ENCODE data around the gene SLC6A19. TPM values are rescaled to one million over a fixed set of nuclear protein-coding genes. Genes with fewer than 3 reads are reported as not detected.

Gene SLC6A19
- total and polyA plus RNA-seq, 9 donors, result 0.08 to 1.5 TPM; not detected in 7

- Histone ChIP-seq H3K36me3 (no peaks in the 10 kb centered on the region), H3K27ac (no peak overlapping the region), H3K27me3 (peaks cover 4% of the 10 kb centered on the region), H3K9me3 (no peaks in the 10 kb centered on the region), H3K4me1 (ENCODE audit: insufficient read depth) (no peaks in the 10 kb centered on the region), H3K4me3 (no peak overlapping the region)
- TF ChIP-seq POLR2A (IDR thresholded peaks at IDR 0.05) (no peak), CTCF (IDR thresholded peaks at IDR 0.05) (no peak), EP300 (IDR thresholded peaks at IDR 0.05) (no peak)
- intact Hi-C loops (cut with DNase I), result no loop called here
- WGBS, 3 donors, result 60 to 65% (median 63%) methylated on average over 11 of the region's 11 CpGs
- DNase-seq, result no peak
Measured at GRCh38 chr5:1159341-1159675, 42.1 kb upstream of the SLC6A19 start.

- intact Hi-C loops (cut with DNase I), result loop anchor here in 2 of 4 donors (10.0 kb wide), 2 partner anchors 235 to 485 kb away; no protein-coding TSS in a partner anchor
- TF ChIP-seq CTCF (IDR thresholded peaks at IDR 0.05) (no peak), POLR2A (IDR thresholded peaks at IDR 0.05) (no peak), EP300 (IDR thresholded peaks at IDR 0.05) (no peak)
- DNase-seq, result no peak
- Histone ChIP-seq H3K4me1 (ENCODE audit: insufficient read depth) (no peaks in the 10 kb centered on the region), H3K36me3 (no peaks in the 10 kb centered on the region), H3K4me3 (no peak overlapping the region), H3K27me3 (no peaks in the 10 kb centered on the region), H3K27ac (no peak overlapping the region), H3K9me3 (no peaks in the 10 kb centered on the region)
- 68 to 77% (median 69%) methylated on average over 4 of the region's 4 CpGs for WGBS, 3 donors
Measured at GRCh38 chr5:1159774-1160406, 41.5 kb upstream of the SLC6A19 start.

- Histone ChIP-seq H3K4me3 (no peak overlapping the region), H3K27ac (no peak overlapping the region), H3K9me3 (no peaks in the 10 kb centered on the region), H3K4me1 (ENCODE audit: insufficient read depth) (no peaks in the 10 kb centered on the region), H3K36me3 (no peaks in the 10 kb centered on the region), H3K27me3 (no peaks in the 10 kb centered on the region)
- DNase-seq, result no peak
- TF ChIP-seq EP300 (IDR thresholded peaks at IDR 0.05) (no peak), POLR2A (IDR thresholded peaks at IDR 0.05) (no peak), CTCF (IDR thresholded peaks at IDR 0.05) (no peak)
- intact Hi-C loops (cut with DNase I), result loop anchor here in 2 of 4 donors (10.0 kb wide), 2 partner anchors 236 to 486 kb away; no protein-coding TSS in a partner anchor
- WGBS, 3 donors, result 80 to 85% (median 83%) methylated on average over 23 of the region's 23 CpGs
Measured at GRCh38 chr5:1161108-1161832, 40.1 kb upstream of the SLC6A19 start.

GRCh38 chr5:1161833-1162229, 39.6 kb upstream of the SLC6A19 start:
- Histone ChIP-seq H3K27ac (no peak overlapping the region), H3K27me3 (no peaks in the 10 kb centered on the region), H3K4me1 (ENCODE audit: insufficient read depth) (no peaks in the 10 kb centered on the region), H3K36me3 (no peaks in the 10 kb centered on the region), H3K9me3 (no peaks in the 10 kb centered on the region), H3K4me3 (no peak overlapping the region)
- intact Hi-C loops (cut with DNase I), result loop anchor here in 2 of 4 donors (10.0 kb wide), 2 partner anchors 237 to 487 kb away; no protein-coding TSS in a partner anchor
- no peak for TF ChIP-seq POLR2A (IDR thresholded peaks at IDR 0.05)
- TF ChIP-seq EP300 (IDR thresholded peaks at IDR 0.05), result no peak
- no peak for TF ChIP-seq CTCF (IDR thresholded peaks at IDR 0.05)
- WGBS, 3 donors, result 34 to 52% (median 48%) methylated on average over 10 to 19 of the region's 19 CpGs
- DNase-seq, result peak in 1 of 5 donors; percentile 48
